AG20443 (cell line): ENCODE measurements around the gene UBXN6.

Source experiments
- DNase-seq: peaks from one replicate; pipeline ENCODE4 v3.0.0; 2012; ENCODE audit warnings: low spot score, mixed read lengths

Gene UBXN6

DNA sequence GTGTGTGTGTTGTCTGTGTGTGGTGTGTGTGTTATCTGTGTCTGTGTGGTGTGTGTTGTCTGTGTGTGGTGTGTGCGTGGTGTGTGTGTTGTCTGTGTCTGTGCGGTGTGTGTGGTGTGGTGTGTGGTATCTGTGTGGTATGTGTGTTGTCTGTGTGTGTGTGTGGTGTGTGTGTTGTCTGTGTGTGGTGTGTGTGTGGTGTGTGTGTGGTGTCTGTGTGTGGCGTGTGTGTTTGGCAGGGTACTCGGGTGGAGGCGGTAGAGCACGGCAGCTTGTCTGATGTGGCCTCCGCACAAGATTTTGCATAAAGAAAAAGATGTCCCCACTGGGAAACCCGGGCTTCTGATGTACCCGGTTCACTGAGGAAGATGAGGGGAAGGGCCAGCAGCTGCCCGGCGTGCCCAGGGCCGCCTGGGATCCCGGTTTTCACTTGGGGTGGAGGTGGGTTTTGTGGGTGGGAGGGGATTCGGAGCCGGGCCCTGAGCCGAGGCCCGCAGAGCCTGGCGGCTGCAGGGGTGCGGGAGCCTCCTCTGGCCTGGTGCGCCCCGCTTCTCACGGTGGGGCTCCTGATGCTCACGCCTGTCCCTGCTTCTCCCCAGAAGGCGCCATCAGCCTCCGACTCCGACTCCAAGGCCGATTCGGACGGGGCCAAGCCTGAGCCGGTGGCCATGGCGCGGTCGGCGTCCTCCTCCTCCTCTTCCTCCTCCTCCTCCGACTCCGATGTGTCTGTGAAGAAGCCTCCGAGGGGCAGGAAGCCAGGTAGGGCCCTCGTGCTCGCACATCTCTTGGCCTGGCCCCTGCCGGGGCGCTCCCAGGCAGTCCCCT lies 35.7 kb upstream of the UBXN6 start:
- no peak for DNase-seq

DNA sequence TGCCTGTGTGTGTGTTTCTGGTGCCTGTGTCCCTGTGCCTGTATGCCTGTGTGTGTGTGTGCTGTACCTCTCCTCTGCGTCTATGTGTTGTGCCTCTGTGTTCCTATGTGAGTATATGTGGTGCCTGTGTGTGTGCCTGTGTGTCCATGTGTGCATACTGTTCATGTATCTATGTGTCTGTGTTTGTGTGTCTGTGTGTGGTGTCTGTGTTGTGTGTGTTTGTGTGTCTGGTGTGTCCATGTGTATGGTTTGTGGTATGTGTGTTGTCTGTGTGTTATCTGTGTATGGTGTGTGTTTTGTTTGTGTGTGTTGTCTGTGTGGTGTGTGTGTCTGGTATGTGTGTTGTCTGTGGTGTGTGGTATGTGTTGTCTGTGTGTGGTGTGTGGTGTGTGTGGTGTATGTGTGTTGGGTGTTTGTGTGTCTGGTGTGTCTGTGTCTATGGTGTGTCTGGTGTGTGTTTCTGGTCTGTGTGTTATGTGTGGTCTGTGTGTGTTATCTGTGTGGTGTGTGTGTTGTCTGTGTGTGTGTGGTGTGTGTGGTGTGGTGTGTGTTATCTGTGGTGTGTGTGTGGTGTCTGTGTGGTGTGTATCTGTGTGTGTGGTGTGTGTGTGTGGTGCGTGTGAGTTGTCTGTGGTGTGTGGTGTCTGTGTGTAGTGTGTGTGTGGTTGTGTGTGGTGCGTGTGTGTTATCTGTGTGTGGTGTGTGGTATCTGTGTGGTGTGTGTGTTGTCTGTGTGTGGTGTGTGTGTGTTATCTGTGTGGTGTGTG lies 34.9 kb upstream of the UBXN6 start:
- no peak for DNase-seq

DNA sequence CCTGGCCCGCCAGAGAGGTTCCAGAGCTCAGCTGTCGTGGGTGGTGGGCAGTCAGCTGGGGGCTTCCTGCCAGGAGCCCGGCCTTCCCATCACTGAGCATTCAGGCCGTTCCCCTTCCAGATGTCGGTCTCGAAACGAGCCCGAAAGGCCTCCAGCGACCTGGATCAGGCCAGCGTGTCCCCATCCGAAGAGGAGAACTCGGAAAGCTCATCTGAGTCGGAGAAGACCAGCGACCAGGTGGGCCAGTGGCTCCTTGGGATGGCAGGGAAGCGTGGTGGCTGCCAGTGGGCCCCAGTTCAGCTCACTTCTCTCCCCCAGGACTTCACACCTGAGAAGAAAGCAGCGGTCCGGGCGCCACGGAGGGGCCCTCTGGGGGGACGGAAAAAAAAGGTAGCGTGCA lies 33.9 kb upstream of the UBXN6 start:
- DNase-seq: no peak

DNA sequence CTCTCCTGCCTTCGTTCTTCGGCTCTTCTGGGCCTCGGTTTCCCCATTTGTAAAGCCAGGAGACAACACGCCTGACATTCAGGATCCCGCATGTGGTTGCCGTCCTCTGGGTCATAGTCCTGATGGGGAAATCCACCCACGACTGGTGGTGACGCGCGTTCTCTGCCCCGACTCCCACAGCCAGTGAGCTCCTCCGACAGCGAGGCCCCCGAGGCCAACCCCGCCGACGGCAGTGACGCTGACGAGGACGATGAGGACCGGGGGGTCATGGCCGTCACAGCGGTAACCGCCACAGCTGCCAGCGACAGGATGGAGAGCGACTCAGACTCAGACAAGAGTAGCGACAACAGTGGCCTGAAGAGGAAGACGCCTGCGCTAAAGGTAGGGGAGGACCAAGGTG lies 30.9 kb upstream of the UBXN6 start:
- peak; percentile 3 for DNase-seq

DNA sequence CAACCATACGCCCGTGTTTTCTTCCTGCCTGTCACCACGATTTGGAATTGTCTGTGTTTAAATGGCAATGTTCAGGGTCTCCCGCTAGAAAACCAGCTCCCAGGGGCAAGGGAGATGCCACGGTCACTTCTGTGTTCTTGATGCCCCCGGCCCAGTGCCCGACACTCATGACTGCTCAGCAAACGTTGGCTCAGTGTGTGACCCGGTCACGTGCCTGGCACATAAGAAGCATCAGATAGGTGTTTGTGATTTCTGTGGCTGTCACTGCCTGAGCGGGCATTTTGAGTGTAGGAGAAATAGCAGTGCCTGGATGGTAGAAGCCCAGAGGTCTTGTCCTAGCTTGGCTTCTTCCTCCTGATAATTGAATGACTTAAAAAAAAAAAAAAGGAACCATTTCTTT lies 30.0 kb upstream of the UBXN6 start:
- peak; percentile 3 for DNase-seq

DNA sequence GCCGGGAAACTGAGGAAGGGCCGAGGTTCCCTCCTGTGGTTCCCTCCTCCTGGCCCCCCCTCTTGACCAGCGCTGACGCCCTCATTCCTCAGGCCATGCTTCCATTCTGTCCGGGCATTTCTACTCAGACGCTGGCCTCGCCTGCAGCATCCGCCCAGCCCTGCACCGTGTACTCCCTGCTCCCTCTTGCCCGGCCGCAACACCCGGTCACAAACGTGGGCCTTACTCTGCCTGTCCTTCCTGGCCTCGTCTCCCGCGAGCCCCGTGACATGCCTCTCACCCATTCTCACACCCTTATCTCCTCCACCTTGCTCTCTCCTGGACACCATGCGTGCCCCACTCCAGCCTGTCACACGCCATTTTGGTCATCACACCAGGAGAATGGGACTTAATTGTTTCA lies 25.8 kb upstream of the UBXN6 start:
- no peak for DNase-seq

DNA sequence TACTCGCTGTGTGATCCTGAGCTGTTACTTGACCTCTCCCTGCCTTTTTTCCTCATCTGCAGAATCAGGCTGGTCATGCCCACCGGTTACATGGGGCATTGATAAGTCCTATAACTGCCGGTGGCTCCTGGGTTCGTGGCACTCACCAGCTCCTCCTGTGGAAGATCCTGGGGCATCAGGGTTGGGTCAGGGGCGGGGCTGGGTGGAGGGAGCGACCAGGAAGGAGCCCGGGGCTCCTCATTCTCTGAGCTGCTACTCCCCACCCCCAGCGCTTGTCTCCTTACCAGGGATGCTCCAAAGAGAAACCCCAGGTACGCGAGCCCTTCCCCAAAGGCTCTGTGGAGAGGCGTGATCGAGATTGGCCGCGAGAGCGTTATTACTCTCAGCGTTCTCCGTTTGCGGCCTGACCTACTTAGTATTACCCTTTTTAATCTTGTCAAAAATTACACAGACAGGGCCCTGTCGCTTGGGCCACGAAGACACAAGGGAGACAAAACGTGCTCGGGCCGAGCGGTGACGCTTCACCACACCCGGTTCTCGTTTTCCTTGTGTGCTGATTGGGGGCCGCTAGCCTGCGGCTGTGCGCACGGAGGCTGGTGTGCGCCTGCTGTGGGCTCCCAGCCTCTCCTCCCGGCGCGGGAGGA lies 25.2 kb upstream of the UBXN6 start:
- DNase-seq: no peak

DNA sequence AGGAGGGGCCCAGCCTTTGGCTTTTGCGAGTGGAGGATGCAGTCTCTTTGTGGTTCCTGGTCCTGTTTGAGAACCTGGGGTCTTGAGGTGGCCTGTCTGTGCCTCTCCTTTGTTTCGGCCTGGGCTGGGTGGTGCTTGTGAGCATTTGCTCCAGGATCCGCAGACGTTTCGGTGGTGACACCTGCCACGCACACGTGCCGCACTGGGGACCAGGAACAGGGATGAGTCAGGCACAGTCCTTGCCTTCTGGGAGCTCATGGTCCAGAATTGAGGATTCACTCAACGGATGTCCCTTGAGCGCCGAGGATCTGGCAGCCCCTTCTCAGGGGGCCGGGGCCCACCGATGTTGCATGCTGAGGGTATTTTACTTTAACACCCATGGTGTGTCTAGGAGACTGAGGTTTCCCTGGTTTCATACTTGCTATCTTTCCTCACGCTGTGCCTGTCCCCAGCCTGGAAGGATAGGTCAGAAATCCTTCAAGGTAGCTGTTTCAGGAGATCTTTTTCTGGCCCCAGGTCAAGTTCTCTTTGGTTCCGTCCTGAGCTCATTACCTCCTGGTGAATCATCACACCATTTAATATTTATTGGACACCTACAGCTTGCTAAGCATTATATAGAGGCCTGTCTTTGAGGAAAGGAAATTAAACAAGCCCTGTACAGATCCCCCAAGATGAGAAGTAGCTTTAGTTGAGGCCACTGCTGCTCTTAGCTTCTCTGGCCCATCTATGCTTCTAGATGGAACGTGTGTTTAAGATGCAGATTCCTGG lies 19.6 kb upstream of the UBXN6 start:
- DNase-seq: no peak

DNA sequence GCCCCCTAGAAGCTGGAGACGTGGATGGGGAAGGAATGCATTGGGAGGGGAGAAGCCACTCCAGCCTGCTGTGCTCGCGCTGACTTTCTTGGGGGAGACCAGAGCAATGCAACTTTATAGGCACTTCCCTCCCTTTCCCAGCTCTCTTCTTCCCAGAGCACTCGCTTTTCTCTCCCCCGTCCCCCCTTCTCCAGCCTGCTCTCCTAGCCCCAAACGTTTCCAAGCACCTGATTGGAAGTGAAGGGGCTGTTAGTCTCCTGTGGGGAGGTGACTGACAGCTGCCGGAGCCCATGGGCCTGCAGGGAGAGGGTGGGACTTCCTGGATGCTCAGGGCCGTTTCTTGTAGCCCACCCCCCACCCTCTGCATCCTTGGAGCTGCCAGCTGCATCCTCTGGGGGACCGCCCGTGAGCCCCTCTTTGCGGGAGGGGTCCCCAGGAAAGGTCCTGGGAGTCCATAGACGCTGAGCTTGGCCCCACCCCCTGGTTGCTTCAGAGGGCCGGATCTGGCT lies 17.0 kb upstream of the UBXN6 start:
- peak; percentile 73 for DNase-seq

DNA sequence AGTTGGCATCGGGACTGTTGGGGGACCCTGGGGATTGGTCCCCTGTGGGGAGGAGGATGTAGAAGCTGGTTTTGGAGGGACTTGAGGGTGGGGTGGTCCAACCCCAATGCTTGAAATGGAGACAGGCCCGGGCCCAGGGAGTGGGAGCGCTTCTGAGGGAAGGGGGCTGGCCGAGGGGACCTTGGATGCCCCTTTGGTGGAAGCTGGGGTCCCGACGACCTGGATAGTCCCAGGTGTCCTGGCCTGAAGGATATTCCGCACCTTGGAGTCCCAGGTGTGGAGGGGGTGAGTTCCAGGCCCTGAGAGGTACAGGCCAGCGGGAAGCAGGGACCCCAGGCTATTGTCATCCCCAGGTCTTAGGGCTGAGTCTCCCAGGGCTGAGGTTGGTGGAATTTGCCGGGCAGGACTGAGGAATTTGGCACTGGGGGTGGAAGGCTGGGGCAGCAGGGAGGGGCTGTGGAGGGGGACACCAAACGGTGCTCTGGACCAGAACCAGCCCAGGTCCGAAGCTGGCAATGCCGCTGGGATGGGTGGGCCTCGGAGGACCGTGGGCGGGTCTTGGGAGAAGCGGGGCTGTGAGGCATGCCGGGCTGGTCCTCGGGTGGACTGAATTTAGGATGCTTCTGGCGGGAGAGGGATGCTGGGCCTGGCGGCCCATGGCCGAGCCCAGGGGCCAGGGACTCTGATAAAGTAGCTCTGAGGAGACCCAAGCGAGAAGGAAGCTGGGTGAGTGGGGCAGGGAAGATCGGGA lies 16.3 kb upstream of the UBXN6 start:
- DNase-seq: peak; percentile 45

DNA sequence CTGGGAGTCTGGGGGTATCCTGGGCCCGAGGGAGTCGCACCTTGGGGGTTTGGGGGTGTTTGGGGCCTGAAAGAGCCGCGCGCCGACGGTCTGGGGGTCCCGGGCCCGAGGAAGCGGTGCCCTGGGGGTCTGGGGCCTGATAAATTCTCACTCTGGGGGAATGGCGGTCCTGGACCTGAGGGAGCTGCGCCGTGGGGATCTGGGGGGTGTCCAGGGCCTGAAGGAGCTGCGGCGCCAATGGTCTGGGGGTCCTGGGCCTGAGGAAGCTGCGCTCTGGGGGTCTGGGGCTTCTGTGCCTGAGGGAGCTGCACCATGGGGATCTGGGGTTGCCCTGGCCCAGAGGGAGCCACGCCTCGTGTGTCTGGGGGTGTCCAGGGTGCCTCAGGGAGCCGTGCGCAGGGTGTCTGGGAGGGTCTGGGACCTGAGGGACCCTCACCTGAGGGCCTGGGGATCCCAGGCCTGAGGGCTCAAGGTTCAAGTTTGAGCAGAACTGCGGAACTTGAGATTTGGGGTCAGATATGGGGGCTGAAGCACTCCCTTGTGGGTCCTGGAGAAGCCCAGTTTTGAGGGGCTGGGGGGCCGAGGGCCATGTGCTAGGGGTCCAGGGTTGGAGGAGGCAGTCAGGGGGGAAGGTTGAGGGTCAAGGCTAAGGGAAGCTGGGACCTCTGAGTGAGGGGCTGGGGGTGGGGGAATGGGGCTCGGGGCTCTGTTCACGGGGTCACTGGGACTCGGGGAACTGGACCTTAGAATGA lies 15.6 kb upstream of the UBXN6 start:
- no peak for DNase-seq

DNA sequence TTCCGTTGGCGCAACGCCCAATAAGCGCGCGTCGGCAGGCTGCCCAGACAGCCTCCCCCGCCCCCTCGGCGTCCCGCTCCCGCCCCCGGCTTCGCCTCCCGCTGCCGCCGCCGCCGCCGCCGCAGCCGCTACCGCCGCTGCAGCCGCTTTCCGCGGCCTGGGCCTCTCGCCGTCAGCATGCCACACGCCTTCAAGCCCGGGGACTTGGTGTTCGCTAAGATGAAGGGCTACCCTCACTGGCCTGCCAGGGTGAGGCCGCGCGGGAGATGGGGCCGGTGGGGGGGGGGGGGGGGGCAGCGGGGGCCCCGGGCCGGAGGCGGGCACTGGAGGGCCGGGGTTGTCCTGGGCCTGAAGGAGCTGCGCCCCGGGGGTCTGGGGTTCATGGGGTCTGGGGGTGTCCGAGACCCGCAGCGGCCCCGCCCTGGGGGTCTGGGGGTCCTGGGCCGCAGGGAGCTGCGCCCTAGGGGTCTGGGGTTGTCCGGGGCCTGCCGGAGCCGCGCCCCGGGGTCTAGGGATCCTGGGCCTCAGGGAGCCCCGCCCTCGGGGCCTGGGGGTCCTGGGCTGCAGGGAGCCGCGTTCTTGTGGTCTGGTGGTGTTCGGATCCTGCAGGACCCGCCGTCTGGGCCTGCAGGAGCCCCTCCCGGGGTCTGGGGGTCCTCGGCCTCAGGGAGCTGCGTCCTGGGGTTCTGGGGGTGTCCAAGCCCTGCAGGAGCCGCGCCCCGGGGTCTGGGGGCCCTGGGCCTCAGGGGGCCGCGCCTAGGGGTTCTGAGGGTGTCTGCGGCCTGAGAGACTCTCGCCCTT lies 14.8 kb upstream of the UBXN6 start, which contains the start of gene HDGFL2:
HDGFL2 (plus strand) TSS at position 124 of the 801 bp plus-strand sequence; CDS start at position 178, 54 bp downstream.
- DNase-seq: no peak

DNA sequence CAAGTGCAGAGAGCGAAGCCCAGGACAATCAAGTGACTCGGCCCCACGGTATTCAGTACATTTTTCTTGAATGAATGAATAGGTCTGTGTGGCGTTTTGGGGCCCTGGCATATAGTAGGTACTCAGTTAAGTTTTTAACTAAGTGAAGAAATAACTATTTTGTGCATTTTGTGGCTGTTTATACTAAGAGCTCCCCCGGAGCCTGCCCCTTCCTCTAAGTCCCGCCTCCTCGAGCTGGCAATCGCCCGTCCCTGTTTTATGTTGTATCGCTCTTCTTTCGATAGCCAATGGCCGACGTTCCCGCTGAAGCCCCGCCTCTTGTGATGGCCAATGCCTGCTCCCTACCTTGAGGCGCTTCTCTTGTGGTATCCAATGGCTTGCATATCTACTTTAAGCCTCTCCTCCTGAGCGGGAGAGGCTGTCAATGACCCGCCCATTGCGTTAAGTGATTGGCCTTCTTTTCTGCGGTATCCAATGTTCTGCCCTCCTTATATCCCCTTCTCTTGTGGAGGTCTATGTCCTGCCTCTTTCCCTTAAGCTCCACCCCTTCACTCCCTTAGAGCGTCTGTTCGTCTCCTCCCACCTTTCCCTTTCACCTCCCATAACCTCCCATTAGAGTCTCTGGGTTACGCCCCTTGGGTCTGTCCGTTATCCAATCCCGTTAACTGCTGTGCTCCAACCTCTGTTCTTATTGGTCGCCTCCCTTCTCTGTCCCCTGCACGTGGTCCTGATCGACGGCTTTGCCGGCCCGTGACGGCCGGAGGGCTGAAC lies 14.0 kb upstream of the UBXN6 start:
- DNase-seq: peak; percentile 99

DNA sequence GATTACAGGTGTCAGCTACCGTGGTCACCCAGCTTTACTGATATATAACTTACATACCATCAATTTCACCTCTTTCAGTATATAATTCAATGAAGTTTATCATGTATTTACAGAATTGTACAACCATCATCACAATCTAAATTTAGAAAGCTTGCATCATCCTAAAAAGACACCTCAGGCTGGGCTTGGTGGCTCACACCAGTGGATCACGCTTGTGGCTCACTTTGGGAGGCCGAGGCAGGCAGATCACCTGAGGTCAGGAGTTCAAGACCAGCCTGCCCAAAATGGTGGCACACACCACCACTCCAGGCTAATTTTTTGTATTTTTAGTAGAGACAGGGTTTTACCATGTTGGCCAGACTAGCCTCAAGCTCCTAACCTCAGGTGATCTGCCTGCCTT lies 10.2 kb upstream of the UBXN6 start:
- no peak for DNase-seq

DNA sequence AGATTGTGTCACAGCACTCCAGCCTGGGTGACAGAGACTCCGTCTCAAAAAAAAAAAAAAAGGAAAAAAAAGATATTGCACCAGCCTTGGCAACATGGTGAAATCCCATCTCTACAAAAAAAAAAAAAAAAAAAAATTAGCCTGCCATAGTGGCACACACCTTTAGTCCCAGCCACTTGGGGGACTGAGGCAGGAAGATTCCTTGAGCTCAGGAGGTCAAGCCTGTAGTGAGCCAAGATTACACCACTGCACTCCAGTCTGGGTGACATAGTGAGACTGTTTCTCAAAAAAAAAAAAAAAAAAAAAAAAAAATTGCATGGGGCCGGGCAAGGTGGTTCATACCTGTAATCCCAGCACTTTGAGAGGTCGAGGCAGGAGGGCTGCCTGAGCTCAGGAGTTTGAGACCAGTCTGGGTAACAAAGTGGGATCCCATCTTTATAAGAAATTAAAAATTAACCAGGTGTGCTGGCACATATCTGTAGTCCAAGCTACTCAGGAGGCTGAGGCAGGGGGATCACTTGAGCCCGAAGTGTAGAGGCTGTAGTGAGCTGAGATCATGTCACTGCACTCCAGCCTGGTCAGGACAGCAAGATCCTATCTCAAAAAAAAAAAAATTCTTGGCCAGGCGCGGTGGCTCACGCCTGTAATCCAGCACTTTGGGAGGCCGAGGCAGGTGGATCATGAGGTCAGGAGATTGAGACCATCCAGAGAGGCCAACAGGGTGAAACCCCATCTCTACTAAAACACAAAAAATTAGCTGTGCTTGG lies 7.4 kb upstream of the UBXN6 start:
- no peak for DNase-seq

DNA sequence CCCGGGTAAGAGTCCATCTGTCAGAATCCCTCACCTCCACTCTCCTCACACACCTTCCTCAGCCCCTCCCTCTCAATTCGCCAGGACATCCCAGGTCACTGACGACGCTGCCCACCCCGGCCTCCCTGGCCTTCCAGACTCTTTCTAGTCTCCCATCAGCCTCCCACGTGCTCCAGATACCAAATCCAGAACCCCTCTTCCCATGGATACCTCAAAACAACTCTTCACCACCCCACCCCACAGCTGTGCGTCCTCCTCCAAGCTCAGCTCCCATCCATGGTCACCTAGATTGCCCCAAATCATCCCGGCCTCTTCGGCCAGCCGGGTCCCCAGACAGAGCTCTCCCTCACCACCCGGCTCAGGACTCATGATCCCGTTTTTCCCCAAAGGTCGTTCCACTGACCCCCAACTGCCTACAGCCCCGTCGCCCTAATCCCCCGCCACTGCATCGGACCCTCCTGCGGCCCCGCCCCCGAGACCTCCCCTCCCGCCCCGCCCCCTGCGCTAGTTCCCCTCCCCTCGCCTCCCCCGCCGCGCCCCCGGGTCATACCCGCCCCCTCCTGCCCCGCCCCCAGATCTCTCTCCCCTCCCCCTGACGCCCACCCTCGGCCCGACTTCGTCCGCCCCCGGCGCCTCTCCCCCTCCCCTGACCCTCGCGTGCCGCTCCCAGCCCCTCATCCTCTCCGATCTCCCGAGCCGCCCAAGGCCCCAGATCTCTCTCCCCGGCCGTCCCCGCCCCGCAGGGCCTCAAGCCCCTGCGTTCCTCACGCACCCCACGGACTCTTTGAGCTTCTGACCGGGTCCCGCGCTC lies 546 bp downstream of the UBXN6 start:
- peak; percentile 85 for DNase-seq

DNA sequence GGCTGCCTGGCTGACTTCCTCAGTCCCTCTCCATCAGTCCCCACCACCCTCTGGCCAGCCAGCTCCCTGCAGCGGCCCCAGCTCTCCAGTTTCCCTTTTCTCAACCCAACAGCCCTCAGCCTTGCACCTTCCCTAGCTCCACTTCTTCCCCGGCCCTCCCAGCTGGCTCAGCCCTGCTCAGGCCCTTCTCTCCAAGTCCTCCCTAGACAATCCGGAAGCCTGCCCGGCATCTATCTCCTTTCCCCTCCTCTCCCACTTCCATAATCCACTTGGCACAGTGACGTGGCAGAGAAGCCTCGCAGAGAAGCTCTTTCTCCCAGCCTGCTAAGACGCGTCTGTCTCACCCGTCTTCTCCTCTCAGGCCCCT lies 1.1 kb downstream of the UBXN6 start:
- DNase-seq: peak; percentile 54
